Measurements from ENCODE around the gene ARHGAP6.

DNA sequence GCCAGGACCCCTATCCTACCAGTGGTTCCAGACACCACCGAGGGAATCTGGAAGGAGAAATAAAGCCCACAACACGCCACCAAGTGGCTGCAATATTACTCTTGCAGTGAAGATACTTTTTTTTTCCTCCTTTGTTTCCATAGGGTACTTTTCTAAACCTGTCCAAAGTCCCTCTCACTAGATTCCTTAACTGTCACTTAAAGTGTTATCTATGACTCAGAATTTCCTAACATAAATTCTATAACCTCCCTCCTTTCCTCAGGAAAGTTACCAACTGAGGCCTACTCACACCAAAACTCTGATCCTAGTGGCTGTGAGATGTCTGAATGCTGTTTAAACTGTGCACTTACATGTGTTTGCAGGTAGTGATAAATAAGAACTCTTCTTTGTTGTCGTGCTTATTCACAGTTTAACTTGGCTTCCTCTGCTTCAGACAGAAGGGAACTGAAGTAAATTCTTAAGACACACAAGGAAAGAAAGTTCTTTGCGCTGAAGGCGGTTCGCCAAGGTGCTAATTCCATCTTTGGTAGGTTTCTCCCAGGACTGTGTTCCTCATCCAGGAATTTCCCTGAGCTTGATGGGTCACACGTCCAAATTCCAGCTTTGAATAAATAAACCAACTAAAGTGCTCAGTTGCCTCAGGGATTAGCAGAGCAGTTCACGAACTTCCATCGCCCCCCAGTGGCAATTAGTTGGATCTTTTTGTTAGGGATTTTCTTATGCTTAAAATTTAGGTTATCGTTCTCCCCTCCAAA lies 565.3 kb downstream of the ARHGAP6 start:
- TF ChIP-seq, protein P1, sequence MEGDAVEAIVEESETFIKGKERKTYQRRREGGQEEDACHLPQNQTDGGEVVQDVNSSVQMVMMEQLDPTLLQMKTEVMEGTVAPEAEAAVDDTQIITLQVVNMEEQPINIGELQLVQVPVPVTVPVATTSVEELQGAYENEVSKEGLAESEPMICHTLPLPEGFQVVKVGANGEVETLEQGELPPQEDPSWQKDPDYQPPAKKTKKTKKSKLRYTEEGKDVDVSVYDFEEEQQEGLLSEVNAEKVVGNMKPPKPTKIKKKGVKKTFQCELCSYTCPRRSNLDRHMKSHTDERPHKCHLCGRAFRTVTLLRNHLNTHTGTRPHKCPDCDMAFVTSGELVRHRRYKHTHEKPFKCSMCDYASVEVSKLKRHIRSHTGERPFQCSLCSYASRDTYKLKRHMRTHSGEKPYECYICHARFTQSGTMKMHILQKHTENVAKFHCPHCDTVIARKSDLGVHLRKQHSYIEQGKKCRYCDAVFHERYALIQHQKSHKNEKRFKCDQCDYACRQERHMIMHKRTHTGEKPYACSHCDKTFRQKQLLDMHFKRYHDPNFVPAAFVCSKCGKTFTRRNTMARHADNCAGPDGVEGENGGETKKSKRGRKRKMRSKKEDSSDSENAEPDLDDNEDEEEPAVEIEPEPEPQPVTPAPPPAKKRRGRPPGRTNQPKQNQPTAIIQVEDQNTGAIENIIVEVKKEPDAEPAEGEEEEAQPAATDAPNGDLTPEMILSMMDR (IDR thresholded peaks at IDR 0.05; ENCODE audit: low read length), result peak; percentile 46
- TF ChIP-seq EZH2 (optimal IDR thresholded peaks at IDR 0.05; ENCODE audit: low read depth, low read length) (no peak), EZH2phosphoT487 (IDR thresholded peaks at IDR 0.05; ENCODE audit: low read length) (no peak)
